Tibial nerve (tissue), 4 donors: ENCODE results near the gene RIPOR3. TPM values are rescaled to one million over a fixed set of nuclear protein-coding genes. Genes with fewer than 3 reads are reported as not detected.

ENCODE experiments used
- DNase-seq, 2 donors: peaks; one replicate each; pipeline ENCODE4 v3.0.0-alpha.2; 2019; ENCODE audit warnings: low spot score in 2 of 2
- H3K27ac ChIP-seq, 4 donors: fragments of 200-600 bp; sonication (generic) in 3 of 4; one replicate each; pipeline ENCODE4 v1.5.1; 2017 to 2019; ENCODE audit warnings: mild to moderate bottlenecking in 1 of 4
- H3K27me3 ChIP-seq, 2 donors: fragments of 200-600 bp; sonication (generic) in 1 of 2; one replicate each; pipeline versions ENCODE4 v1.5.1 to v1.6.0; 2017 to 2019
- H3K36me3 ChIP-seq, 3 donors: fragments of 200-600 bp; sonication (generic); one replicate each; pipeline ENCODE4 v1.5.1; 2018 to 2019
- H3K4me1 ChIP-seq, 4 donors: fragments of 200-600 bp; sonication (generic) in 3 of 4; one replicate each; pipeline ENCODE4 v1.5.1; 2017 to 2019
- H3K4me3 ChIP-seq, 4 donors: fragments of 200-600 bp; sonication (generic) in 3 of 4; one replicate each; pipeline ENCODE4 v1.5.1; 2017 to 2019; ENCODE audit warnings: mild to moderate bottlenecking in 1 of 4, moderate library complexity in 1 of 4
- H3K9me3 ChIP-seq, 4 donors: fragments of 200-600 bp; sonication (generic) in 3 of 4; one replicate each; pipeline ENCODE4 v1.5.1; 2017 to 2019
- EP300 ChIP-seq, 2 donors: sonication (generic); formaldehyde crosslinking; IDR thresholded peaks; one replicate each; pipeline ENCODE4 v1.6.1; 2017; ENCODE audit warnings: antibody characterized with exemption in 2 of 2, mild to moderate bottlenecking in 1 of 2
- POLR2A ChIP-seq, 2 donors: fragments of 450-650 bp; IDR thresholded peaks; one replicate each; pipeline ENCODE4 v1.6.1; 2017; ENCODE audit warnings: antibody characterized with exemption in 2 of 2, mild to moderate bottlenecking in 2 of 2, moderate library complexity in 2 of 2
- WGBS, 2 donors: methylation state at CpG; one replicate each; pipeline ENCODE4 v1.1.5; 2018; 5-methylcytosine and 5-hydroxymethylcytosine counted together
- total RNA-seq, 4 donors: library from RNA; depleted of rRNA; stranded (reverse); fragments of >200 nt; gene quantifications; one replicate each; pipeline ENCODE4 v1.1.0, GENCODE V29; 2016
- TF ChIP-seq, protein P1 (sequence below), 5 experiments: fragments of 200-600 bp in 3 of 5; fragments of 450-650 bp in 2 of 5; sonication (generic) in 3 of 5; IDR thresholded peaks; one replicate each; pipeline ENCODE4 v1.5.1; 2016 to 2019; ENCODE audit warnings: antibody characterized with exemption in 5 of 5, mild to moderate bottlenecking in 3 of 5, moderate library complexity in 2 of 5

RIPOR3 gene
- total RNA-seq, 4 donors from 2014 or later: 24.5 to 73.0 (median 35.5) TPM

- Histone ChIP-seq H3K4me1 (peaks cover 0 to 10% (median under 1%) of the 10 kb centered on the region in 4 donors), H3K36me3 (peaks cover 0 to 8% (median 0%) of the 10 kb centered on the region in 3 donors), H3K27ac (no peak overlapping the region), H3K27me3 (no peaks in the 10 kb centered on the region), H3K4me3 (no peak overlapping the region), H3K9me3 (no peaks in the 10 kb centered on the region)
- no peak for DNase-seq
- TF ChIP-seq, protein P1, sequence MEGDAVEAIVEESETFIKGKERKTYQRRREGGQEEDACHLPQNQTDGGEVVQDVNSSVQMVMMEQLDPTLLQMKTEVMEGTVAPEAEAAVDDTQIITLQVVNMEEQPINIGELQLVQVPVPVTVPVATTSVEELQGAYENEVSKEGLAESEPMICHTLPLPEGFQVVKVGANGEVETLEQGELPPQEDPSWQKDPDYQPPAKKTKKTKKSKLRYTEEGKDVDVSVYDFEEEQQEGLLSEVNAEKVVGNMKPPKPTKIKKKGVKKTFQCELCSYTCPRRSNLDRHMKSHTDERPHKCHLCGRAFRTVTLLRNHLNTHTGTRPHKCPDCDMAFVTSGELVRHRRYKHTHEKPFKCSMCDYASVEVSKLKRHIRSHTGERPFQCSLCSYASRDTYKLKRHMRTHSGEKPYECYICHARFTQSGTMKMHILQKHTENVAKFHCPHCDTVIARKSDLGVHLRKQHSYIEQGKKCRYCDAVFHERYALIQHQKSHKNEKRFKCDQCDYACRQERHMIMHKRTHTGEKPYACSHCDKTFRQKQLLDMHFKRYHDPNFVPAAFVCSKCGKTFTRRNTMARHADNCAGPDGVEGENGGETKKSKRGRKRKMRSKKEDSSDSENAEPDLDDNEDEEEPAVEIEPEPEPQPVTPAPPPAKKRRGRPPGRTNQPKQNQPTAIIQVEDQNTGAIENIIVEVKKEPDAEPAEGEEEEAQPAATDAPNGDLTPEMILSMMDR (IDR thresholded peaks at IDR 0.05): no peak
- TF ChIP-seq POLR2A (IDR thresholded peaks at IDR 0.05) (no peak), EP300 (IDR thresholded peaks at IDR 0.05) (no peak)
- WGBS, 2 donors: 98 to 99% methylated on average over 4 of the region's 4 CpGs
Measured at GRCh38 chr20:50554694-50555579, 136.4 kb downstream of the RIPOR3 start.

DNA sequence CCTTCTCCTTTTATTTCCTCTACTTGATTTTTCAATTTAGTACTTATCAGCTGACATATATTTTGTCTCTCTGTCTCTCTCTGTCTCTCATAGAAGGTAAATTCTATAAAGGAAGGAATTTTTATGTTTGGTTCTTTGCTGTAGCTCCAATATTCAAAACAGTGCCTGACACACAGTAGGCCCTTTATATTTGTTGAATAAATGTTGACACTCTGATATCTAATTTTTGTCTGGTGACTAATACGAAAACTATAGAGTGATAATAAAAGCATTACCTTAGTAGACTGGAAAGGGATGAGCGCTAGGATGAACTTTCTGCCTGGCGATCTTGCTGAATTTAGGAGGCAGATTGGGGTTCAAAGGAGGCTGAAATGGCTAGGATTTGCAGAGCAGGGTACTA lies 138.4 kb downstream of the RIPOR3 start:
- Histone ChIP-seq H3K9me3 (no peaks in the 10 kb centered on the region), H3K27me3 (no peaks in the 10 kb centered on the region), H3K36me3 (peaks cover 0 to 14% (median 0%) of the 10 kb centered on the region in 3 donors), H3K27ac (no peak overlapping the region), H3K4me1 (peaks cover 0 to 26% (median 0%) of the 10 kb centered on the region in 4 donors), H3K4me3 (no peak overlapping the region)
- DNase-seq: no peak
- 95 to 98% methylated on average over 3 of the region's 3 CpGs for WGBS, 2 donors
- TF ChIP-seq EP300 (IDR thresholded peaks at IDR 0.05): no peak
- TF ChIP-seq POLR2A (IDR thresholded peaks at IDR 0.05): no peak
- TF ChIP-seq, protein P1 (IDR thresholded peaks at IDR 0.05): no peak

GRCh38 chr20:50551288-50551687 lies 140.1 kb downstream of the RIPOR3 start:
- Histone ChIP-seq H3K4me3 (no peak overlapping the region), H3K9me3 (no peaks in the 10 kb centered on the region), H3K27ac (no peak overlapping the region), H3K4me1 (peaks cover 0 to 42% (median 0%) of the 10 kb centered on the region in 4 donors), H3K27me3 (no peaks in the 10 kb centered on the region), H3K36me3 (peaks cover 0 to 6% (median 0%) of the 10 kb centered on the region in 3 donors)
- no peak for TF ChIP-seq POLR2A (IDR thresholded peaks at IDR 0.05)
- 95% methylated on average over 4 of the region's 4 CpGs for WGBS, 2 donors
- no peak for DNase-seq

- Histone ChIP-seq H3K36me3 (peaks cover 0 to 6% (median 0%) of the 10 kb centered on the region in 3 donors), H3K9me3 (no peaks in the 10 kb centered on the region), H3K4me1 (peaks cover 0 to 48% (median 0%) of the 10 kb centered on the region in 4 donors), H3K4me3 (no peak overlapping the region), H3K27me3 (no peaks in the 10 kb centered on the region), H3K27ac (no peak overlapping the region)
- no peak for DNase-seq
- TF ChIP-seq EP300 (IDR thresholded peaks at IDR 0.05): no peak
- no peak for TF ChIP-seq POLR2A (IDR thresholded peaks at IDR 0.05)
- TF ChIP-seq, protein P1 (IDR thresholded peaks at IDR 0.05): no peak
- WGBS, 2 donors: 77 to 86% methylated on average over 2 of the region's 2 CpGs
Measured at GRCh38 chr20:50550531-50550930, 140.8 kb downstream of the RIPOR3 start.

DNA sequence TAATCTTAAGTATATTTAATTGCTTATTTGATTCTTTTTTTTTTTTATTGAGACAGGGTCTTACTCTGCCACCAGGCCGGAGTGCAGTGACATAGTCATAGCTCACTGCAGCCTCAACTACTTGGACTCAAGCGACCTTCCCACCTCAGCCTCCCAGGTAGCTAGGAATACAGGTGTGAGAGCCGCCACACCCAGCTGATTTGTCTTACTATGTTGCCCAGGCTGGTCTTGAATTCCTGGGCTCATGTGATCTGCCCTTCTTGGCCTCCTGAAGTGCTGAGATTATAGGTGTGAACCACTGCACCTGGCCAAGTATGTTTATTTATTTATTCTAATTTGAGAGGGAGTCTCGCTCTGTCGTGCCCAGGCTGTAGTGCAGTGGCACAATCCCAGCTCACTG lies 142.9 kb downstream of the RIPOR3 start:
- TF ChIP-seq POLR2A (IDR thresholded peaks at IDR 0.05): no peak
- WGBS, 2 donors: 94% methylated on average over 5 of the region's 5 CpGs
- H3K4me3 ChIP-seq: no peak overlapping the region
- DNase-seq: no peak
- H3K36me3 ChIP-seq: peaks cover 0 to 6% (median 0%) of the 10 kb centered on the region in 3 donors
- no peaks in the 10 kb centered on the region for H3K9me3 ChIP-seq
- H3K4me1 ChIP-seq: peaks cover 0 to 61% (median 3%) of the 10 kb centered on the region in 4 donors
- no peaks in the 10 kb centered on the region for H3K27me3 ChIP-seq
- no peak overlapping the region for H3K27ac ChIP-seq

- Histone ChIP-seq H3K36me3 (peaks cover 0 to 6% (median 0%) of the 10 kb centered on the region in 3 donors), H3K27ac (no peak overlapping the region), H3K27me3 (no peaks in the 10 kb centered on the region), H3K4me1 (peaks cover 0 to 65% (median 3%) of the 10 kb centered on the region in 4 donors), H3K9me3 (no peaks in the 10 kb centered on the region), H3K4me3 (no peak overlapping the region)
- no peak for DNase-seq
- WGBS, 2 donors: 76 to 78% methylated on average over 6 of the region's 6 CpGs
- TF ChIP-seq POLR2A (IDR thresholded peaks at IDR 0.05): no peak
- TF ChIP-seq, protein P1 (IDR thresholded peaks at IDR 0.05): no peak
- no peak for TF ChIP-seq EP300 (IDR thresholded peaks at IDR 0.05)
Measured at GRCh38 chr20:50547964-50548363, 143.4 kb downstream of the RIPOR3 start.
